Activated CD8-positive, alpha-beta T cell treated with anti-CD3 and anti-CD28 coated beads for 36 hours (primary cell): ENCODE results near the gene EML1. TPM values are rescaled to one million over a fixed set of nuclear protein-coding genes. Genes with fewer than 3 reads are reported as not detected.

Experiments used
- ATAC-seq: fragments of 200-7000 bp; cut with Tn5 transposase; one replicate; pipeline ENCODE4 v1.10.0; 2021; ENCODE audit warnings: mild to moderate bottlenecking, moderate library complexity
- CTCF ChIA-PET: fragments of 350-600 bp; sonication (Branson Sonifier 250); formaldehyde crosslinking; loops from one replicate; lab custom pipeline; 2021; ENCODE audit warnings: antibody characterized with exemption; lab: Charles Lee
- POLR2A ChIA-PET: fragments of 350-600 bp; sonication (Branson Sonifier 250); formaldehyde crosslinking; loops from one replicate; lab custom pipeline; 2021; ENCODE audit warnings: antibody characterized with exemption; lab: Charles Lee
- DNase-seq: peaks from one replicate; pipeline ENCODE4 v3.0.0-alpha.2; 2020
- H3K27ac Mint-ChIP-seq: one replicate; pipeline ENCODE4 v1.8.0; 2021; ENCODE audit warnings: mild to moderate bottlenecking, mixed read lengths
- H3K27me3 Mint-ChIP-seq: one replicate; pipeline ENCODE4 v1.8.0; 2021; ENCODE audit warnings: mixed read lengths
- H3K36me3 Mint-ChIP-seq: one replicate; pipeline ENCODE4 v1.8.0; 2021; ENCODE audit warnings: low read depth, mixed read lengths
- H3K4me1 Mint-ChIP-seq: one replicate; pipeline ENCODE4 v1.8.0; 2021; ENCODE audit warnings: low read depth, mixed read lengths
- H3K4me3 Mint-ChIP-seq: one replicate; pipeline ENCODE4 v1.8.0; 2021; ENCODE audit warnings: mild to moderate bottlenecking, moderate library complexity, mixed read lengths
- H3K9me3 Mint-ChIP-seq: one replicate; pipeline ENCODE4 v1.8.0; 2021; ENCODE audit warnings: mixed read lengths
- intact Hi-C: fragments of 100-400 bp; cut with micrococcal nuclease; formaldehyde crosslinking; loops from one replicate; pipeline ENCODE4 v1.10.0; 2022
- total RNA-seq, 2 experiments: library from RNA; stranded (reverse); gene quantifications; one replicate each; pipeline ENCODE4 v1.2.3, GENCODE V29; 2021
- TF ChIP-seq, protein P1 (sequence below): fragments of 200-600 bp; IDR thresholded peaks from one replicate; pipeline ENCODE4 v1.8.0; 2022; ENCODE audit warnings: antibody characterized with exemption, mild to moderate bottlenecking

The EML1 gene
- total RNA-seq, 2 experiments from 2014 or later, result 0.56 to 0.70 TPM

DNA sequence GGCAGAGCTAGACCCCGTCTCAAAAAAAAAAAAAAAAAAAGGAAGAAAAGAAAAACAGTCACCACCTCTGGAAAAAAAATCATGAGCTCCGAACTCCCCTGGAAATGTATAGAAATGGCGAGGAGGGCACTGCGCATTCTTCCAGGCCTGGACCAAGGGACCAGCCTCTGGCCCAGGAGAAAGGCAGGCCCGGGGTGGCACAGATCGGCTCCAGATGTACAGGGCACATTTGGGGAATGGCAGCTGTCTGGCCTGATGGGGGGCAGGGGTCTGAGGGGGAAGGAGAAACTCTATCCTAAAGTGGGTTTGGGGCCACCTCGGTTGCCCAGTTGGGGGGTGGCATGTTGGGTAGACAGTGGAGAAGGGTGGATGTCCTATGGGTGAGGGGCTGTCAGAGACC is 46.0 kb upstream of the EML1 start:
- Mint-ChIP-seq H3K4me3 (no peak overlapping the region), H3K36me3 (no peaks in the 10 kb centered on the region), H3K9me3 (no peaks in the 10 kb centered on the region), H3K4me1 (peaks cover 10% of the 10 kb centered on the region), H3K27ac (no peak overlapping the region), H3K27me3 (peaks cover 19% of the 10 kb centered on the region)
- DNase-seq (no peak), ATAC-seq (no peak)
- CTCF ChIA-PET, result interaction anchor here (0.7 to 1.6 kb wide), 3 partner anchors 18 to 278 kb away, joined by 3 to 4 read pairs (median 3); no protein-coding TSS in a partner anchor
- TF ChIP-seq, protein P1, sequence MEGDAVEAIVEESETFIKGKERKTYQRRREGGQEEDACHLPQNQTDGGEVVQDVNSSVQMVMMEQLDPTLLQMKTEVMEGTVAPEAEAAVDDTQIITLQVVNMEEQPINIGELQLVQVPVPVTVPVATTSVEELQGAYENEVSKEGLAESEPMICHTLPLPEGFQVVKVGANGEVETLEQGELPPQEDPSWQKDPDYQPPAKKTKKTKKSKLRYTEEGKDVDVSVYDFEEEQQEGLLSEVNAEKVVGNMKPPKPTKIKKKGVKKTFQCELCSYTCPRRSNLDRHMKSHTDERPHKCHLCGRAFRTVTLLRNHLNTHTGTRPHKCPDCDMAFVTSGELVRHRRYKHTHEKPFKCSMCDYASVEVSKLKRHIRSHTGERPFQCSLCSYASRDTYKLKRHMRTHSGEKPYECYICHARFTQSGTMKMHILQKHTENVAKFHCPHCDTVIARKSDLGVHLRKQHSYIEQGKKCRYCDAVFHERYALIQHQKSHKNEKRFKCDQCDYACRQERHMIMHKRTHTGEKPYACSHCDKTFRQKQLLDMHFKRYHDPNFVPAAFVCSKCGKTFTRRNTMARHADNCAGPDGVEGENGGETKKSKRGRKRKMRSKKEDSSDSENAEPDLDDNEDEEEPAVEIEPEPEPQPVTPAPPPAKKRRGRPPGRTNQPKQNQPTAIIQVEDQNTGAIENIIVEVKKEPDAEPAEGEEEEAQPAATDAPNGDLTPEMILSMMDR, result no peak
- POLR2A ChIA-PET, result no interaction called here
- intact Hi-C loops, result no loop called here

DNA sequence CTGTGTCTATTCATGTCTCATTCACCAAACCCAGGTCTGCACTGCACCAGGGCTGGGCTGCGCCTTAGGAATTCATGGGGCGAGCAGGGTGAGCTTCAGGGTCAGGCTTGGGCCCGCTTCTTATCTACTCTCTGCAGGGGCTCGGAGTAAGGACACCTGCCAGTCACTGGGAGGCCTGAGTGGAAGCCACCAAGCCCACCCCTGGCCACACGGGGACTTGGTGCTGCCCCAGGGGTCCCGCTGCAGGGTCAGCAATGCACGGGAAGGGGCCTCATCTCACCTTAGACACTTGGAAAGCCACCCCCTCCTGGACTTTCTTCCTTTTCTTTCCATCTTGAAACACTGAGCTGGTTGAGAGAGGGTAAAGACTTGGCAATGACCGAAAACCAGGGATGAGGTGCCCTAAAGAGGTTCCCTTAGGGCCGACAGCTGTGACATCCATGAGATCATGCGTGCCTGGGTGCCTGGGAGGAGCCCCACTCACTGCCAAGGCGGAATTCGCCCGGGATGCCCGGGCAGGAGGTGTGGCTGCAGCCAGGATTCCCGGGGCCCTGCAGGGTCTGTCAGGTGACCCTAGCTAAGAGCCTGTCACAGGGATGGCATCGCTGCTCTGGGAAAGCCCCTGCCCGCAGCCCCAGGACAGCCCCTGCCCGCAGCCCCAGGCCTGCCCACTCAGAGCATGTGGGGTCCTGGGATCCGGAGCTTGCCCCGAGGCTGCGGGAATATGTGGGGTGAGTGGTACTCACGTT is 45.5 kb upstream of the EML1 start:
- Mint-ChIP-seq H3K4me1 (peaks cover 12% of the 10 kb centered on the region), H3K4me3 (no peak overlapping the region), H3K9me3 (no peaks in the 10 kb centered on the region), H3K27ac (no peak overlapping the region), H3K27me3 (peaks cover 24% of the 10 kb centered on the region), H3K36me3 (no peaks in the 10 kb centered on the region)
- TF ChIP-seq, protein P1, result no peak
- DNase-seq (no peak), ATAC-seq (no peak)
- ChIA-PET CTCF (interaction anchor here (0.7 kb wide), 1 partner anchor 277 kb away, joined by 3 read pairs; no protein-coding TSS in a partner anchor), POLR2A (interaction anchor here (0.6 kb wide), 1 partner anchor 308 kb away, joined by 3 read pairs; no protein-coding TSS in a partner anchor)
- intact Hi-C loops, result no loop called here

DNA sequence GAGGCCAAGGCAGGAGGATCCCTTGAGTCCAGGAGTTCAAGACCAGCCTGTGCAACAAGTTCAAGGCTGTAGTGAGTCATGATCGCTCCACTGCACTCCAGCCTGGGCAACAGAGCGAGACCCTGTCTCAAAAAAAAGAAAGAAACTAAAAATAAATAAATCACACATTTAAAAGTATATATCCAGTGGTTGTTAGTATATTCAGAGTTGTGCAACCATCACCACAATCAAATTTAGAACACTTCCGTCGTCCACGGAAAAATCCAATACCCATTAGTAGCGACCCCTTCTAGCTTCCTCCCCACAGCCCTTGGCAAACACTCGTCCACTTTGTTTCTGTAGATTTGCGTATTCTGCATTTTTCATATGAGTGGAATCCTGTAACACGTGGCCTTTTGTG is 44.7 kb upstream of the EML1 start:
- Mint-ChIP-seq H3K27me3 (peaks cover 30% of the 10 kb centered on the region), H3K4me3 (no peak overlapping the region), H3K4me1 (peaks cover 16% of the 10 kb centered on the region), H3K27ac (no peak overlapping the region), H3K9me3 (no peaks in the 10 kb centered on the region), H3K36me3 (no peaks in the 10 kb centered on the region)
- POLR2A ChIA-PET, result no interaction called here
- no peak for DNase-seq
- CTCF ChIA-PET, result no interaction called here
- no peak for ATAC-seq
- TF ChIP-seq, protein P1, result no peak
- intact Hi-C loops, result no loop called here

DNA sequence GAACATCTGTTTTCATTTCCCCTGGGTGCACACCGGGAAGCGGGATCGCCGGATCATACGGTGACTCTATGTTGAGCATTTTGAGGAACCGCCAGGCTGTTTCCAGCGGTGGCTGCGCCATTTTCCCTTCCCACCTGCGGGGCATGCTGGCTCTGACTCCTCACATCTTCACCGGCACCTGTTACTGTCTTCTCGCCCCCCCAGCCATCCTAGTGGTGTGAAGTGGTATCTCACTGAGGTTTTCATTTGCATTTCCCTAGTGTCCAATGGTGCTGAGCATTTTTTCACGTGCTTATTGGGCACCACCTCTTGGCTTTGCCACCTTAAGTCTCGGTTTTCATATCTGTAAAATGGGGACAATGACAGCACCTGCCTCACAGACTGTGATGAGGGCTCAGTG is 44.1 kb upstream of the EML1 start:
- POLR2A ChIA-PET, result no interaction called here
- Mint-ChIP-seq H3K9me3 (no peaks in the 10 kb centered on the region), H3K27me3 (peaks cover 36% of the 10 kb centered on the region), H3K4me3 (no peak overlapping the region), H3K36me3 (no peaks in the 10 kb centered on the region), H3K27ac (no peak overlapping the region), H3K4me1 (peaks cover 16% of the 10 kb centered on the region)
- TF ChIP-seq, protein P1, result peak; percentile 13
- ATAC-seq (no peak), DNase-seq (no peak)
- intact Hi-C loops, result no loop called here
- CTCF ChIA-PET, result no interaction called here
